Tibial nerve (tissue), 3 donors: ENCODE results near the gene DNAJC15.

Source experiments
- POLR2A ChIP-seq, 2 donors: fragments of 450-650 bp; IDR thresholded peaks; one replicate each; pipeline ENCODE4 v1.6.1; 2017; ENCODE audit warnings: antibody characterized with exemption in 2 of 2, mild to moderate bottlenecking in 2 of 2, moderate library complexity in 2 of 2
- TF ChIP-seq, protein P1 (sequence below), 5 experiments: fragments of 200-600 bp in 3 of 5; fragments of 450-650 bp in 2 of 5; sonication (generic) in 3 of 5; IDR thresholded peaks; one replicate each; pipeline ENCODE4 v1.5.1; 2016 to 2019; ENCODE audit warnings: antibody characterized with exemption in 5 of 5, mild to moderate bottlenecking in 3 of 5, moderate library complexity in 2 of 5

GRCh38 chr13:43033038-43033437 is 9.7 kb downstream of the DNAJC15 start:
- no peak for TF ChIP-seq POLR2A (IDR thresholded peaks at IDR 0.05)
- TF ChIP-seq, protein P1, sequence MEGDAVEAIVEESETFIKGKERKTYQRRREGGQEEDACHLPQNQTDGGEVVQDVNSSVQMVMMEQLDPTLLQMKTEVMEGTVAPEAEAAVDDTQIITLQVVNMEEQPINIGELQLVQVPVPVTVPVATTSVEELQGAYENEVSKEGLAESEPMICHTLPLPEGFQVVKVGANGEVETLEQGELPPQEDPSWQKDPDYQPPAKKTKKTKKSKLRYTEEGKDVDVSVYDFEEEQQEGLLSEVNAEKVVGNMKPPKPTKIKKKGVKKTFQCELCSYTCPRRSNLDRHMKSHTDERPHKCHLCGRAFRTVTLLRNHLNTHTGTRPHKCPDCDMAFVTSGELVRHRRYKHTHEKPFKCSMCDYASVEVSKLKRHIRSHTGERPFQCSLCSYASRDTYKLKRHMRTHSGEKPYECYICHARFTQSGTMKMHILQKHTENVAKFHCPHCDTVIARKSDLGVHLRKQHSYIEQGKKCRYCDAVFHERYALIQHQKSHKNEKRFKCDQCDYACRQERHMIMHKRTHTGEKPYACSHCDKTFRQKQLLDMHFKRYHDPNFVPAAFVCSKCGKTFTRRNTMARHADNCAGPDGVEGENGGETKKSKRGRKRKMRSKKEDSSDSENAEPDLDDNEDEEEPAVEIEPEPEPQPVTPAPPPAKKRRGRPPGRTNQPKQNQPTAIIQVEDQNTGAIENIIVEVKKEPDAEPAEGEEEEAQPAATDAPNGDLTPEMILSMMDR (IDR thresholded peaks at IDR 0.05), result no peak
